GM03348 (cell line): ENCODE measurements around the gene ANXA8L1.
"Not testable (repeated sequence)": the region's sequence is repeated elsewhere in the genome, so short reads cannot be mapped to it uniquely, and the experiment has no call there.

Experiments
- DNase-seq: peaks from one replicate; pipeline ENCODE4 v3.0.0; 2012; ENCODE audit warnings: low spot score

Gene ANXA8L1

GRCh38 chr10:46397767-46398166, 22.2 kb downstream of the ANXA8L1 start:
- DNase-seq = not testable (repeated sequence)

- not testable (repeated sequence) for DNase-seq
These were observed 22.8 kb downstream of the ANXA8L1 start for GRCh38 chr10:46398212-46398886.

GRCh38 chr10:46409556-46409955, 34.0 kb downstream of the ANXA8L1 start:
- not testable (repeated sequence) for DNase-seq

GRCh38 chr10:46411123-46411522, 35.5 kb downstream of the ANXA8L1 start:
- DNase-seq = not testable (repeated sequence)

- not testable (repeated sequence) for DNase-seq
These were observed 37.1 kb downstream of the ANXA8L1 start for GRCh38 chr10:46412665-46413064.

- not testable (repeated sequence) for DNase-seq
These were observed 39.7 kb downstream of the ANXA8L1 start for GRCh38 chr10:46415291-46415690.

GRCh38 chr10:46418283-46418682, 42.7 kb downstream of the ANXA8L1 start:
- DNase-seq = not testable (repeated sequence)

- not testable (repeated sequence) for DNase-seq
These were observed 44.2 kb downstream of the ANXA8L1 start for GRCh38 chr10:46419570-46420379.

- DNase-seq = not testable (repeated sequence)
These were observed 48.0 kb downstream of the ANXA8L1 start for GRCh38 chr10:46423550-46423949.

GRCh38 chr10:46440942-46441341, 65.4 kb downstream of the ANXA8L1 start:
- DNase-seq = not testable (repeated sequence)
